Activated naive CD4-positive, alpha-beta T cell treated with anti-CD3 and anti-CD28 coated beads, Interleukin-2, amount 50 U/mL, for 72 hours (primary cell): Measurements from ENCODE around the gene PPARG. TPM values are rescaled to one million over a fixed set of nuclear protein-coding genes. Genes with fewer than 3 reads are reported as not detected.

Experiments
- ATAC-seq, 2 donors: fragments of 150-1000 bp; cut with Tn5 transposase; 2 replicates each; pipeline ENCODE4 v1.10.0; 2021; ENCODE audit warnings: mild to moderate bottlenecking in 2 of 2, moderate library complexity in 2 of 2
- DNase-seq, 2 donors: peaks; one replicate each; pipeline ENCODE4 v3.0.0; 2021 to 2022; ENCODE audit warnings: low spot score in 2 of 2
- H3K27ac Mint-ChIP-seq, 2 donors: one replicate each; pipeline ENCODE4 v1.8.0; 2022; ENCODE audit warnings: mild to moderate bottlenecking in 2 of 2, mixed read lengths in 2 of 2
- H3K36me3 Mint-ChIP-seq, 2 donors: one replicate each; pipeline ENCODE4 v1.8.0; 2022; ENCODE audit warnings: mixed read lengths in 2 of 2
- H3K9me3 Mint-ChIP-seq, 2 donors: one replicate each; pipeline ENCODE4 v1.8.0; 2022; ENCODE audit warnings: mixed read lengths in 2 of 2
- total RNA-seq, 2 donors: library from RNA; stranded (reverse); gene quantifications; one replicate each; pipeline ENCODE4 v1.2.3, GENCODE V29; 2022

Gene PPARG
- total RNA-seq, 2 donors from 2014 or later: 0.14 TPM; not detected in 1

- Mint-ChIP-seq H3K36me3 (no peaks in the 10 kb centered on the region), H3K27ac (peak overlapping the region in 1 of 2 donors; percentile 2)
Observed at GRCh38 chr3:12401208-12401607, 112.3 kb downstream of the PPARG start.

GRCh38 chr3:12405432-12406272 is 116.8 kb downstream of the PPARG start:
- ATAC-seq (no peak), DNase-seq (no peak)
- H3K27ac Mint-ChIP-seq: no peak overlapping the region
- no peaks in the 10 kb centered on the region for H3K36me3 Mint-ChIP-seq
- no peaks in the 10 kb centered on the region for H3K9me3 Mint-ChIP-seq

More at GRCh38 chr3:12401208-12401607, 112.3 kb downstream of the PPARG start:
- ATAC-seq: no peak
- no peak for DNase-seq
- no peaks in the 10 kb centered on the region for H3K9me3 Mint-ChIP-seq

- DNase-seq (no peak), ATAC-seq (no peak)
- no peak overlapping the region for H3K27ac Mint-ChIP-seq
Observed at GRCh38 chr3:12408984-12409683, 120.3 kb downstream of the PPARG start.

GRCh38 chr3:12409684-12410596 is 121.1 kb downstream of the PPARG start:
- DNase-seq (no peak), ATAC-seq (no peak)
- H3K27ac Mint-ChIP-seq: no peak overlapping the region
- H3K36me3 Mint-ChIP-seq: no peaks in the 10 kb centered on the region
- H3K9me3 Mint-ChIP-seq: no peaks in the 10 kb centered on the region

More at GRCh38 chr3:12408984-12409683, 120.3 kb downstream of the PPARG start:
- no peaks in the 10 kb centered on the region for H3K36me3 Mint-ChIP-seq
- no peaks in the 10 kb centered on the region for H3K9me3 Mint-ChIP-seq

- Mint-ChIP-seq H3K9me3 (no peaks in the 10 kb centered on the region), H3K27ac (no peak overlapping the region)
Observed at GRCh38 chr3:12413721-12414255, 124.9 kb downstream of the PPARG start.

GRCh38 chr3:12415014-12415680 is 126.3 kb downstream of the PPARG start:
- H3K9me3 Mint-ChIP-seq: no peaks in the 10 kb centered on the region
- peak; percentile 53 to 94 for ATAC-seq
- H3K27ac Mint-ChIP-seq: no peak overlapping the region

More at GRCh38 chr3:12413721-12414255, 124.9 kb downstream of the PPARG start:
- ATAC-seq: no peak
- H3K36me3 Mint-ChIP-seq: no peaks in the 10 kb centered on the region
- no peak for DNase-seq

GRCh38 chr3:12416731-12417130 is 127.9 kb downstream of the PPARG start:
- Mint-ChIP-seq H3K36me3 (no peaks in the 10 kb centered on the region), H3K27ac (no peak overlapping the region), H3K9me3 (no peaks in the 10 kb centered on the region)
- ATAC-seq (no peak), DNase-seq (no peak)

More at GRCh38 chr3:12415014-12415680, 126.3 kb downstream of the PPARG start:
- no peaks in the 10 kb centered on the region for H3K36me3 Mint-ChIP-seq
- no peak for DNase-seq

- H3K36me3 Mint-ChIP-seq: no peaks in the 10 kb centered on the region
- peak in 1 of 2 donors; percentile 24 for ATAC-seq
- no peak for DNase-seq
- no peaks in the 10 kb centered on the region for H3K9me3 Mint-ChIP-seq
- no peak overlapping the region for H3K27ac Mint-ChIP-seq
Observed at GRCh38 chr3:12420393-12420792, 131.5 kb downstream of the PPARG start.

- Mint-ChIP-seq H3K9me3 (no peaks in the 10 kb centered on the region), H3K36me3 (no peaks in the 10 kb centered on the region), H3K27ac (no peak overlapping the region)
- no peak for ATAC-seq
- no peak for DNase-seq
Observed at GRCh38 chr3:12421132-12421531, 132.3 kb downstream of the PPARG start.

GRCh38 chr3:12423131-12423530 is 134.3 kb downstream of the PPARG start:
- Mint-ChIP-seq H3K9me3 (no peaks in the 10 kb centered on the region), H3K36me3 (no peaks in the 10 kb centered on the region), H3K27ac (no peak overlapping the region)
- DNase-seq: no peak
- ATAC-seq: no peak

- Mint-ChIP-seq H3K27ac (peak overlapping the region in 1 of 2 donors; percentile 6), H3K9me3 (no peaks in the 10 kb centered on the region), H3K36me3 (no peaks in the 10 kb centered on the region)
- no peak for DNase-seq
- ATAC-seq: peak in 1 of 2 donors; percentile 76
Observed at GRCh38 chr3:12423918-12424630, 135.2 kb downstream of the PPARG start.

- no peaks in the 10 kb centered on the region for H3K36me3 Mint-ChIP-seq
- DNase-seq (no peak), ATAC-seq (no peak)
- H3K9me3 Mint-ChIP-seq: no peaks in the 10 kb centered on the region
- H3K27ac Mint-ChIP-seq: peak overlapping the region in 1 of 2 donors; percentile 6
Observed at GRCh38 chr3:12424635-12425319, 135.9 kb downstream of the PPARG start.

- Mint-ChIP-seq H3K27ac (no peak overlapping the region), H3K36me3 (no peaks in the 10 kb centered on the region), H3K9me3 (no peaks in the 10 kb centered on the region)
- no peak for ATAC-seq
- DNase-seq: no peak
Observed at GRCh38 chr3:12425850-12426579, 137.1 kb downstream of the PPARG start.

- Mint-ChIP-seq H3K36me3 (no peaks in the 10 kb centered on the region), H3K27ac (no peak overlapping the region), H3K9me3 (no peaks in the 10 kb centered on the region)
- ATAC-seq (no peak), DNase-seq (no peak)
Observed at GRCh38 chr3:12427551-12427950, 138.7 kb downstream of the PPARG start.
